NK-92 treated with Interleukin-12 subunit alpha and Interleukin-12 subunit beta, amount 100 ng/mL, for 24 hours (cell line): ENCODE data around the gene TLR5.
"Not testable (repeated sequence)": the region's sequence is repeated elsewhere in the genome, so short reads cannot be mapped to it uniquely, and the experiment has no call there.

Experiments used
- DNase-seq: peaks from one replicate; lab custom pipeline; 2025; lab: John Stamatoyannopoulos, UW

TLR5 gene

GRCh38 chr1:223142795-223143536 is at the start of gene TLR5:
Gene TLR5 (minus strand): TSS chr1:223143248. CDS start chr1:223113031, 30,217 bp downstream.
- DNase-seq: no peak

- peak; percentile 41 for DNase-seq
Observed at GRCh38 chr1:223189903-223190724, 47.1 kb upstream of the TLR5 start.

GRCh38 chr1:223189525-223189902 is 46.5 kb upstream of the TLR5 start:
- DNase-seq: no peak

- DNase-seq: no peak
Observed at GRCh38 chr1:223188618-223189356, 45.7 kb upstream of the TLR5 start.

- no peak for DNase-seq
Observed at GRCh38 chr1:223186800-223187199, 43.8 kb upstream of the TLR5 start.

- DNase-seq: no peak
Observed at GRCh38 chr1:223183268-223183862, 40.3 kb upstream of the TLR5 start.

GRCh38 chr1:223180731-223181321 is 37.8 kb upstream of the TLR5 start:
- no peak for DNase-seq

GRCh38 chr1:223179786-223180185 is 36.7 kb upstream of the TLR5 start:
- DNase-seq: no peak

- DNase-seq: no peak
Observed at GRCh38 chr1:223179280-223179679, 36.2 kb upstream of the TLR5 start.

GRCh38 chr1:223177681-223178080 is 34.6 kb upstream of the TLR5 start:
- DNase-seq: no peak

GRCh38 chr1:223176437-223176836 is 33.4 kb upstream of the TLR5 start:
- DNase-seq: no peak

GRCh38 chr1:223175633-223176032 is 32.6 kb upstream of the TLR5 start:
- no peak for DNase-seq

- no peak for DNase-seq
Observed at GRCh38 chr1:223175032-223175431, 32.0 kb upstream of the TLR5 start.

- not testable (repeated sequence) for DNase-seq
Observed at GRCh38 chr1:223169458-223169857, 26.4 kb upstream of the TLR5 start.

- DNase-seq: no peak
Observed at GRCh38 chr1:223161321-223161720, 18.3 kb upstream of the TLR5 start.

GRCh38 chr1:223156343-223156742 is 13.3 kb upstream of the TLR5 start:
- DNase-seq: no peak

- DNase-seq: no peak
Observed at GRCh38 chr1:223155153-223155552, 12.1 kb upstream of the TLR5 start.

- DNase-seq: peak; percentile 19
Observed at GRCh38 chr1:223153177-223154119, 10.4 kb upstream of the TLR5 start.

GRCh38 chr1:223152399-223152798 is 9.4 kb upstream of the TLR5 start:
- no peak for DNase-seq

- DNase-seq: no peak
Observed at GRCh38 chr1:223150443-223150842, 7.4 kb upstream of the TLR5 start.

GRCh38 chr1:223147873-223148272 is 4.8 kb upstream of the TLR5 start:
- no peak for DNase-seq
